ENCODE results near the gene ASCL4. TPM values are rescaled to one million over a fixed set of nuclear protein-coding genes. Genes with fewer than 3 reads are reported as not detected.

Gene ASCL4, protein sequence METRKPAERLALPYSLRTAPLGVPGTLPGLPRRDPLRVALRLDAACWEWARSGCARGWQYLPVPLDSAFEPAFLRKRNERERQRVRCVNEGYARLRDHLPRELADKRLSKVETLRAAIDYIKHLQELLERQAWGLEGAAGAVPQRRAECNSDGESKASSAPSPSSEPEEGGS
- not detected in 2 replicates for total RNA-seq (2016; rRNA removed; fragmentation: Illumina TruSeq; extraction: Trizol)
- not detected in 2 replicates for total RNA-seq (2016; cell fraction: cytosol; rRNA removed; fragmentation: Illumina TruSeq; extraction: Trizol; ENCODE audit: low read depth)
- not detected in 2 replicates for total RNA-seq (2016; cell fraction: insoluble cytoplasmic fraction; rRNA removed; fragmentation: Illumina TruSeq; extraction: Trizol)
- not detected in 2 replicates for total RNA-seq (2016; cell fraction: membrane; rRNA removed; fragmentation: Illumina TruSeq; extraction: Trizol)
- total RNA-seq (2016; cell fraction: nucleus; rRNA removed; fragmentation: Illumina TruSeq; extraction: Trizol): not detected in 2 replicates
- polyA plus RNA-seq (2011; rRNA removed): not detected in 2 replicates
- not detected in 2 replicates for polyA plus RNA-seq (2011; cell fraction: cytosol; rRNA removed)
- polyA plus RNA-seq (2011; cell fraction: nucleus; rRNA removed): not detected in 2 replicates
- not detected in 2 replicates for polyA plus RNA-seq (2012)
- polyA plus RNA-seq (2016; cell fraction: cytosol; fragmentation: Illumina TruSeq; extraction: Trizol; ENCODE audit: low read depth): not detected in 2 replicates
- not detected in 2 replicates for polyA plus RNA-seq (2016; cell fraction: insoluble cytoplasmic fraction; fragmentation: Illumina TruSeq; extraction: Trizol; ENCODE audit: low read depth)
- not detected in 2 replicates for polyA plus RNA-seq (2016; cell fraction: membrane; fragmentation: Illumina TruSeq; extraction: Trizol; ENCODE audit: low read depth)
- not detected in 2 replicates for polyA plus RNA-seq (2016; cell fraction: nucleus; fragmentation: Illumina TruSeq; extraction: Trizol; ENCODE audit: insufficient read depth, low read depth)
- not detected in 2 replicates for polyA minus RNA-seq (2011; rRNA and poly(A)+ RNA removed; ENCODE audit: low replicate concordance)
- polyA minus RNA-seq (2011; cell fraction: cytosol; rRNA and poly(A)+ RNA removed): not detected in 2 replicates
- not detected in 2 replicates for polyA minus RNA-seq (2011; cell fraction: nucleus; rRNA and poly(A)+ RNA removed)
- not detected for Bru-seq, nascent RNA
- not detected for BruChase-seq, experiment 1, labeled RNA remaining after a 6-hour chase
- BruChase-seq, experiment 2, labeled RNA remaining after a 2-hour chase: not detected
- long read RNA-seq, experiment 1: 0 reads
- long read RNA-seq, experiment 2: 0 reads

- no peak for TF ChIP-seq SMARCE1 (IDR thresholded peaks at IDR 0.05; ENCODE audit: borderline replicate concordance)
- no peak for TF ChIP-seq FLYWCH1 (CRISPR knock-in tag; IDR thresholded peaks at IDR 0.05)
- TF ChIP-seq SALL1 (CRISPR knock-in tag; IDR thresholded peaks at IDR 0.05): no peak
- TF ChIP-seq CEBPZ (IDR thresholded peaks at IDR 0.05; ENCODE audit: low read length): no peak
- no peak for TF ChIP-seq ZNF607 (CRISPR knock-in tag; IDR thresholded peaks at IDR 0.05; ENCODE audit: borderline replicate concordance)
- TF ChIP-seq ASH2L (IDR thresholded peaks at IDR 0.05; ENCODE audit: insufficient read length, low read depth, low read length): no peak
- no peak for TF ChIP-seq MAFG (CRISPR knock-in tag; IDR thresholded peaks at IDR 0.05)
- no peak for TF ChIP-seq HNRNPH1 (optimal IDR thresholded peaks at IDR 0.05; ENCODE audit: low read depth, low read length)
- TF ChIP-seq, protein P1, sequence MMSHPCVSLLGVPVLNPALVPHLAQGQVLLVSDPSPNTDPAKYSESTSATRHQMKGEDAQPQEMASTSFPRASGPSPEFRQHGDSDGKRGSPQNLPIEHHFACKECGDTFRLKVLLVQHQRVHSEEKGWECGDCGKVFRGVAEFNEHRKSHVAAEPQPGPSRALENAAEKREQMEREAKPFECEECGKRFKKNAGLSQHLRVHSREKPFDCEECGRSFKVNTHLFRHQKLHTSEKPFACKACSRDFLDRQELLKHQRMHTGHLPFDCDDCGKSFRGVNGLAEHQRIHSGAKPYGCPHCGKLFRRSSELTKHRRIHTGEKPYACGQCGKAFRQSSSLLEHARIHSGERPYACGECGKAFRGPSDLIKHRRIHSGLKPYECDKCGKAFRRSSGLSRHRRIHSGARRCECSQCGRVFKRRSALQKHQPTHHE (CRISPR knock-in tag; IDR thresholded peaks at IDR 0.05; ENCODE audit: borderline replicate concordance): no peak
- TF ChIP-seq, protein P2, sequence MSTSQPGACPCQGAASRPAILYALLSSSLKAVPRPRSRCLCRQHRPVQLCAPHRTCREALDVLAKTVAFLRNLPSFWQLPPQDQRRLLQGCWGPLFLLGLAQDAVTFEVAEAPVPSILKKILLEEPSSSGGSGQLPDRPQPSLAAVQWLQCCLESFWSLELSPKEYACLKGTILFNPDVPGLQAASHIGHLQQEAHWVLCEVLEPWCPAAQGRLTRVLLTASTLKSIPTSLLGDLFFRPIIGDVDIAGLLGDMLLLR (CRISPR knock-in tag; IDR thresholded peaks at IDR 0.05): no peak
- TF ChIP-seq KLF13 (CRISPR knock-in tag; IDR thresholded peaks at IDR 0.05): no peak
- TF ChIP-seq SUZ12 (IDR thresholded peaks at IDR 0.05; ENCODE audit: low read depth, low read length): no peak
- TF ChIP-seq ZFAT (CRISPR knock-in tag; conservative IDR thresholded peaks at IDR 0.05): no peak
- no peak within 1 kb of the TSS for H3K4me2 ChIP-seq (ENCODE audit: low read depth, low read length)
- no peaks in the 10 kb centered on the region for H3K79me2 ChIP-seq (ENCODE audit: insufficient read depth, low read length)
- H3K9ac ChIP-seq (ENCODE audit: insufficient read depth, low read depth, low read length): no peak within 1 kb of the TSS
- H3K36me3 ChIP-seq (replicated peaks in 1 of 2; ENCODE audit: control insufficient read depth in 1 of 2, insufficient read depth in 2 of 2, low read length in 2 of 2): no peaks in the 10 kb centered on the region
- intact Hi-C loops (cut with micrococcal nuclease; ENCODE audit: unreplicated experiment): no loop called here
- POLR2A ChIA-PET: no interaction called here
- no peak for FAIRE-seq
- H3K4me3 ChIP-seq (replicated peaks in 1 of 3; ENCODE audit: insufficient read depth in 1 of 3, low read depth in 2 of 3, low read length in 3 of 3): no peak within 1 kb of the TSS
- H3K4me1 ChIP-seq (ENCODE audit: insufficient read depth, low read length): no peaks in the 10 kb centered on the region; the same call in 1 of the 2 replicates
- in situ Hi-C loops (cut with HindIII; ENCODE audit: extremely low pct_ligation_motif_present, low pct_unique_long_range_greater_than_20kb): no loop called here
- no peak for DNase-seq (ENCODE audit: low spot score)
- WGBS (ENCODE audit: low lambda C conversion rate): 36% methylated on average over 11 of the region's 13 CpGs
- H2AFZ ChIP-seq (ENCODE audit: low read length): no peak within 1 kb of the TSS
- H3K27ac ChIP-seq (ENCODE audit: extremely low read length, insufficient read depth, low read length): no peak within 1 kb of the TSS
- no peaks in the 10 kb centered on the region for H4K20me1 ChIP-seq (ENCODE audit: insufficient read depth, low read length)
- no peaks in the 10 kb centered on the region for H3K9me3 ChIP-seq (ENCODE audit: low read length)
- CTCF ChIA-PET (ENCODE audit: low intra/inter-chr PET ratio, low total read pairs): no interaction called here
- BruUV-seq (replicated peaks): no TSS peak
- ATAC-seq: no peak
- peaks cover 1 to 37% of the 10 kb centered on the region in 2 experiments for H3K27me3 ChIP-seq (ENCODE audit: control insufficient read depth in 1 of 2, insufficient read depth in 2 of 2, low read length in 2 of 2)
Observed at GRCh38 chr12:107774349-107775029, at the start of gene ASCL4. Gene ASCL4, plus strand, starts transcription at chr12:107774704. Its CDS starts 515 bp downstream, at chr12:107775219.
